OCI-LY3 (cell line): ENCODE measurements around the gene PPP3CA.

ENCODE experiments used
- H2AFZ ChIP-seq: fragments of 200-600, 300-600 bp; shearing (Covaris generic); 2 replicates; pipeline ENCODE4 v1.6.0; 2014; ENCODE audit warnings: antibody characterized with exemption, low read depth, low read length
- H3K27ac ChIP-seq: fragments of 200-600, 300-600 bp; sonication (generic); 2 replicates; pipeline ENCODE4 v1.5.1; 2014; ENCODE audit warnings: mild to moderate bottlenecking, low read length, moderate library complexity, mixed read lengths
- H3K27me3 ChIP-seq: fragments of 200-600, 300-600 bp; sonication (generic); 2 replicates; pipeline ENCODE4 v1.6.1; 2014; ENCODE audit warnings: low read depth, low read length, mixed read lengths
- H3K36me3 ChIP-seq: fragments of 200-600, 300-600 bp; sonication (generic); replicated peaks from 2 replicates; pipeline ENCODE3; 2014; ENCODE audit warnings: low read depth, low read length, mixed read lengths
- H3K4me1 ChIP-seq: fragments of 300-600, 200-600 bp; sonication (generic); 2 replicates; pipeline ENCODE4 v1.6.1; 2014; ENCODE audit warnings: low read length, mixed read lengths
- H3K4me2 ChIP-seq: fragments of 200-600, 300-600 bp; sonication (generic); 2 replicates; pipeline ENCODE4 v1.6.1; 2014; ENCODE audit warnings: low read length, mixed read lengths
- H3K4me3 ChIP-seq: fragments of 300-600, 200-600 bp; sonication (generic); 2 replicates; pipeline ENCODE4 v1.5.1; 2014; ENCODE audit warnings: antibody characterized with exemption, mild to moderate bottlenecking, low read length, moderate library complexity
- H3K79me2 ChIP-seq: fragments of 300-600, 200-600 bp; shearing (Covaris generic); 2 replicates; pipeline ENCODE4 v1.6.1; 2014; ENCODE audit warnings: mild to moderate bottlenecking, low read length, mixed read lengths
- H3K9ac ChIP-seq: fragments of 300-600, 200-600 bp; shearing (Covaris generic); 2 replicates; pipeline ENCODE4 v1.6.0; 2014; ENCODE audit warnings: mild to moderate bottlenecking, low read length, moderate library complexity
- H3K9me3 ChIP-seq: fragments of 200-600, 300-600 bp; shearing (Covaris generic); 2 replicates; pipeline ENCODE4 v1.6.1; 2014; ENCODE audit warnings: low read length, mixed read lengths; ENCODE audit not compliant: insufficient read depth
- H4K20me1 ChIP-seq: fragments of 200-600, 300-600 bp; sonication (generic); 2 replicates; pipeline ENCODE4 v1.6.1; 2016; ENCODE audit warnings: low read length, mixed read lengths; ENCODE audit not compliant: insufficient read depth
- EZH2phosphoT487 ChIP-seq: fragments of 200-600 bp; shearing (Covaris generic); IDR thresholded peaks from 2 replicates; pipeline ENCODE4 v1.6.1; 2018; ENCODE audit warnings: antibody characterized with exemption, mixed run types, low read depth
- TF ChIP-seq, protein P1 (sequence below): fragments of 200-600, 300-600 bp; sonication (generic); IDR thresholded peaks from 2 replicates; pipeline ENCODE4 v1.5.1; 2014; ENCODE audit warnings: antibody characterized with exemption, low read length, low read depth

Gene PPP3CA

DNA sequence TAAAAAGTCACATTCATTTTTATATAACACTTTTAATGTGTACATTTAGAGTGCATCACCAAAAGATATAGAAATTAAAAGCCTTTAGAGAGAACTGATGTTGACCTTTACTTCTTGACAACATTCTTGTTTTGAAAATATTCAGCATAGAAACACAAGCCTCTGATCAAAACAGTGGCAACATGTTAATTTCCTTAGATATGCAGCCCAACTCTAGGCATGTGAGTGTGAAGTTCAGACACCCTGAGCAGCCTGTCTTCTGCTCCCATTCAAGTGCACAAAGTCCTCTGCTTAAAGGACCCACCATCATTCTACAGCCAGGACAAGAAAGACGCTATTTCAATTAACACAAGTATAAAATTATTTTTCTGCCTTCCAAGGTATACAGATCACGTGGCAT, 60.0 kb downstream of the PPP3CA start:
- Histone ChIP-seq H3K27ac (no peak overlapping the region), H3K4me3 (no peak overlapping the region), H3K4me2 (no peak overlapping the region), H3K9ac (no peak overlapping the region), H4K20me1 (peaks cover 29% of the 10 kb centered on the region), H2AFZ (no peak overlapping the region), H3K27me3 (no peaks in the 10 kb centered on the region), H3K79me2 (peaks cover 25% of the 10 kb centered on the region), H3K36me3 (no peaks in the 10 kb centered on the region), H3K4me1 (peaks cover 26% of the 10 kb centered on the region), H3K9me3 (no peaks in the 10 kb centered on the region)
- TF ChIP-seq EZH2phosphoT487: no peak
- TF ChIP-seq, protein P1, sequence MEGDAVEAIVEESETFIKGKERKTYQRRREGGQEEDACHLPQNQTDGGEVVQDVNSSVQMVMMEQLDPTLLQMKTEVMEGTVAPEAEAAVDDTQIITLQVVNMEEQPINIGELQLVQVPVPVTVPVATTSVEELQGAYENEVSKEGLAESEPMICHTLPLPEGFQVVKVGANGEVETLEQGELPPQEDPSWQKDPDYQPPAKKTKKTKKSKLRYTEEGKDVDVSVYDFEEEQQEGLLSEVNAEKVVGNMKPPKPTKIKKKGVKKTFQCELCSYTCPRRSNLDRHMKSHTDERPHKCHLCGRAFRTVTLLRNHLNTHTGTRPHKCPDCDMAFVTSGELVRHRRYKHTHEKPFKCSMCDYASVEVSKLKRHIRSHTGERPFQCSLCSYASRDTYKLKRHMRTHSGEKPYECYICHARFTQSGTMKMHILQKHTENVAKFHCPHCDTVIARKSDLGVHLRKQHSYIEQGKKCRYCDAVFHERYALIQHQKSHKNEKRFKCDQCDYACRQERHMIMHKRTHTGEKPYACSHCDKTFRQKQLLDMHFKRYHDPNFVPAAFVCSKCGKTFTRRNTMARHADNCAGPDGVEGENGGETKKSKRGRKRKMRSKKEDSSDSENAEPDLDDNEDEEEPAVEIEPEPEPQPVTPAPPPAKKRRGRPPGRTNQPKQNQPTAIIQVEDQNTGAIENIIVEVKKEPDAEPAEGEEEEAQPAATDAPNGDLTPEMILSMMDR: no peak

GRCh38 chr4:101286663-101287062, 60.7 kb downstream of the PPP3CA start:
- H3K27me3 ChIP-seq: no peaks in the 10 kb centered on the region
- TF ChIP-seq EZH2phosphoT487: no peak
- TF ChIP-seq, protein P1: no peak
- no peak overlapping the region for H3K27ac ChIP-seq
- H3K9me3 ChIP-seq: no peaks in the 10 kb centered on the region
- H4K20me1 ChIP-seq: peaks cover 36% of the 10 kb centered on the region
- H3K4me3 ChIP-seq: no peak overlapping the region
- H2AFZ ChIP-seq: no peak overlapping the region
- H3K79me2 ChIP-seq: peaks cover 32% of the 10 kb centered on the region
- H3K9ac ChIP-seq: no peak overlapping the region
- H3K36me3 ChIP-seq: no peaks in the 10 kb centered on the region
- H3K4me2 ChIP-seq: no peak overlapping the region
- H3K4me1 ChIP-seq: peaks cover 30% of the 10 kb centered on the region

GRCh38 chr4:101285985-101286384, 61.3 kb downstream of the PPP3CA start:
- TF ChIP-seq, protein P1: no peak
- TF ChIP-seq EZH2phosphoT487: no peak
- H3K4me1 ChIP-seq: peaks cover 30% of the 10 kb centered on the region

DNA sequence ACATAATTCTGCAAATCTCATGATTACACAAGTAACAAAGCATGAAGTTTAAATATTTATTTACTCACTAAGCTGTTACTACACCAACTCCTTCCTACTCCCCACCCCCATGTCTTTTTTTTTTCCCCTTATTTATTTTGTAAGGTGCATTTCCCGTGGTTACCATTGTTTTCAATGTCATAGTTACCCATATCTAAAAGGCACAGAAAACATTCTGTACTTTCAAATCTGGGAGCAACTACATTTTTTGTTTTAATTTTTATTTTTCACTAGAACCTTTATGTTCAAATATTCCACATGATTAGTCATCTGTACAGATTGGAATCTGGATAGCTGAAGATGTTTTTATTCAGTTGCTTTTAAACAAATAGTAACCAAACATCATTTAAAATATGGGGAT, 62.8 kb downstream of the PPP3CA start:
- TF ChIP-seq EZH2phosphoT487: no peak
- TF ChIP-seq, protein P1: no peak
- H4K20me1 ChIP-seq: peaks cover 28% of the 10 kb centered on the region
- no peak overlapping the region for H3K27ac ChIP-seq
- no peak overlapping the region for H2AFZ ChIP-seq
- no peaks in the 10 kb centered on the region for H3K36me3 ChIP-seq
- H3K27me3 ChIP-seq: no peaks in the 10 kb centered on the region
- H3K9me3 ChIP-seq: no peaks in the 10 kb centered on the region
- no peak overlapping the region for H3K4me3 ChIP-seq
- H3K4me2 ChIP-seq: no peak overlapping the region
- peaks cover 28% of the 10 kb centered on the region for H3K79me2 ChIP-seq
- no peak overlapping the region for H3K9ac ChIP-seq
- peaks cover 38% of the 10 kb centered on the region for H3K4me1 ChIP-seq

More at GRCh38 chr4:101285985-101286384, 61.3 kb downstream of the PPP3CA start:
- Histone ChIP-seq H3K27me3 (no peaks in the 10 kb centered on the region), H2AFZ (no peak overlapping the region), H4K20me1 (peaks cover 30% of the 10 kb centered on the region), H3K79me2 (peaks cover 30% of the 10 kb centered on the region), H3K27ac (no peak overlapping the region), H3K4me2 (no peak overlapping the region), H3K9me3 (no peaks in the 10 kb centered on the region), H3K36me3 (no peaks in the 10 kb centered on the region), H3K9ac (no peak overlapping the region), H3K4me3 (no peak overlapping the region)
